Endothelial cell of umbilical vein (primary cell): ENCODE results near the gene CDHR4.

ENCODE experiments used
- EZH2 ChIP-seq: IDR thresholded peaks from 2 replicates; pipeline ENCODE4 v1.6.1; 2012; ENCODE audit warnings: borderline replicate concordance, low read depth, mild to moderate bottlenecking, moderate library complexity, low read length, inconsistent platforms; ENCODE audit not compliant: severe bottlenecking
- FOS ChIP-seq: IDR thresholded peaks from 2 replicates; pipeline ENCODE4 v1.6.1; 2011; ENCODE audit warnings: mild to moderate bottlenecking, low read length, moderate library complexity, borderline replicate concordance; ENCODE audit not compliant: insufficient read depth
- JUN ChIP-seq: IDR thresholded peaks from 2 replicates; pipeline ENCODE4 v1.6.1; 2011; ENCODE audit warnings: borderline replicate concordance, low read depth; ENCODE audit not compliant: insufficient read length, insufficient read depth
- POLR2A ChIP-seq: IDR thresholded peaks from 2 replicates; pipeline ENCODE4 v1.6.1; 2012; ENCODE audit warnings: low read depth, mild to moderate bottlenecking, control low read depth, low read length
- POLR2AphosphoS5 ChIP-seq: IDR thresholded peaks from 2 replicates; pipeline ENCODE4 v1.6.1; 2012; ENCODE audit warnings: low read depth, mild to moderate bottlenecking, control low read depth, low read length, moderate library complexity; ENCODE audit not compliant: insufficient read depth
- TF ChIP-seq, protein P1 (sequence below), 2 donors: IDR thresholded peaks; 1 replicate in 1 of 2; 2 replicates in 1 of 2; pipeline ENCODE4 v1.5.1; 2011; ENCODE audit warnings: low read length in 2 of 2, mild to moderate bottlenecking in 2 of 2, moderate library complexity in 2 of 2, control low read depth in 1 of 2, inconsistent platforms in 1 of 2, low read depth in 1 of 2; ENCODE audit not compliant: insufficient read depth in 1 of 2; ENCODE audit errors: extremely low read depth in 1 of 2
- TF ChIP-seq, protein P2 (sequence below): IDR thresholded peaks from 2 replicates; pipeline ENCODE4 v1.6.1; 2011; ENCODE audit not compliant: insufficient read depth, insufficient read length

DNA sequence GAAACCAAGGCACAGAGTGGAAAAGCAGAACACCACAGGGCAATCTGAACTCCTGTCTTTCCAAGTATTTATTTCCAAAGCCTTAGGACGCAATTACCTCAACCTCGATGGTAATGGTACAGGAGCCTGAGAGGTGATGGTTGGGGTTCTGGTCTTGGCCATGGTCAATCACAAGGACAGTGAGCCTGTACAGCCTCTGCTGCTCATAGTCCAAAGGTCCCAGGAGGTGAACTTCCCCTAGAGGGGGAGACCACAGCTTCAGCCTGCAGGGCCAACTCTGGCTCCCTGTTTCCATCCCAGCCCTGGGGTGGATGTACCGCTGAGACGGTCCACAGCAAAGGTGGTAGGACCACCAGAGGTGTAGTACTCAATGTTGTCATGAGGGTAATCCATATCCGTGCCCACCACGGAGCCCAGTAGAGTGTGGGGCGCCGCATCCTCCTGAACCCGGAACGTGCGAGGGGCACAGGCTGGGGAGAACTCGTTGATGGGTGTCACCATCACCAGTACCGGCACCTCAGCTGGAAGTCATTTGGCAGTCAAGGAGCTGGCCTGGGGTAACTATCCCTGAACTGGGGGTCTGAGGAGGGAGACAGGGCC, 6.1 kb downstream of the CDHR4 start:
- TF ChIP-seq, protein P1, sequence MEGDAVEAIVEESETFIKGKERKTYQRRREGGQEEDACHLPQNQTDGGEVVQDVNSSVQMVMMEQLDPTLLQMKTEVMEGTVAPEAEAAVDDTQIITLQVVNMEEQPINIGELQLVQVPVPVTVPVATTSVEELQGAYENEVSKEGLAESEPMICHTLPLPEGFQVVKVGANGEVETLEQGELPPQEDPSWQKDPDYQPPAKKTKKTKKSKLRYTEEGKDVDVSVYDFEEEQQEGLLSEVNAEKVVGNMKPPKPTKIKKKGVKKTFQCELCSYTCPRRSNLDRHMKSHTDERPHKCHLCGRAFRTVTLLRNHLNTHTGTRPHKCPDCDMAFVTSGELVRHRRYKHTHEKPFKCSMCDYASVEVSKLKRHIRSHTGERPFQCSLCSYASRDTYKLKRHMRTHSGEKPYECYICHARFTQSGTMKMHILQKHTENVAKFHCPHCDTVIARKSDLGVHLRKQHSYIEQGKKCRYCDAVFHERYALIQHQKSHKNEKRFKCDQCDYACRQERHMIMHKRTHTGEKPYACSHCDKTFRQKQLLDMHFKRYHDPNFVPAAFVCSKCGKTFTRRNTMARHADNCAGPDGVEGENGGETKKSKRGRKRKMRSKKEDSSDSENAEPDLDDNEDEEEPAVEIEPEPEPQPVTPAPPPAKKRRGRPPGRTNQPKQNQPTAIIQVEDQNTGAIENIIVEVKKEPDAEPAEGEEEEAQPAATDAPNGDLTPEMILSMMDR (IDR thresholded peaks at IDR 0.05; ENCODE audit: extremely low read depth in 1 of 2, insufficient read depth in 1 of 2, low read depth in 1 of 2, low read length in 2 of 2), result no peak
- TF ChIP-seq POLR2A (no peak), FOS (no peak), JUN (no peak), POLR2AphosphoS5 (no peak), EZH2 (no peak)
- TF ChIP-seq, protein P2, sequence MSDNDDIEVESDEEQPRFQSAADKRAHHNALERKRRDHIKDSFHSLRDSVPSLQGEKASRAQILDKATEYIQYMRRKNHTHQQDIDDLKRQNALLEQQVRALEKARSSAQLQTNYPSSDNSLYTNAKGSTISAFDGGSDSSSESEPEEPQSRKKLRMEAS, result no peak
